Measurements from ENCODE around the gene FECH. TPM values are rescaled to one million over a fixed set of nuclear protein-coding genes. Genes with fewer than 3 reads are reported as not detected.
A peak's percentile ranks its signal among the peaks of the same experiment; 100 is the strongest.

FECH gene
- total and polyA plus RNA-seq, 10 of the 15 experiments (the other 5 are each of a cell fraction or from before 2014, with no cell fraction given), result 9.9 to 50.0 (median 30.1) TPM

GRCh38 chr18:57555134-57555533, 31.4 kb downstream of the FECH start:
- CTCF ChIA-PET, result interaction anchor here (2.6 kb wide), 1 partner anchor 7 kb away, joined by 13 read pairs; no protein-coding TSS in a partner anchor
- Histone ChIP-seq H2AFZ (ENCODE audit: control insufficient read depth, low read depth, low read length) (no peak overlapping the region), H3K27ac (ENCODE audit: control insufficient read depth, insufficient read depth) (no peak overlapping the region), H3K4me1 (ENCODE audit: control insufficient read depth, insufficient read depth, low read length) (no peaks in the 10 kb centered on the region), H3K27me3 (replicated peaks in 1 of 2; ENCODE audit: control insufficient read depth in 2 of 2, insufficient read depth in 2 of 2, low read length in 1 of 2) (no peaks in the 10 kb centered on the region), H3K4me3 (no peak overlapping the region), H3K36me3 (ENCODE audit: control insufficient read depth in 2 of 2, insufficient read depth in 2 of 2, low read length in 1 of 2) (peaks cover 0 to 11% of the 10 kb centered on the region in 2 experiments; a peak in 3 of 4 replicates), H3K79me2 (ENCODE audit: control insufficient read depth, insufficient read depth, low read length) (no peaks in the 10 kb centered on the region), H3K9ac (ENCODE audit: control insufficient read depth, insufficient read depth, low read length) (no peak overlapping the region), H3K9me3 (replicated peaks; ENCODE audit: control insufficient read depth, insufficient read depth, low read length) (no peaks in the 10 kb centered on the region), H3K4me2 (ENCODE audit: control insufficient read depth, insufficient read depth) (no peak overlapping the region), H4K20me1 (ENCODE audit: control insufficient read depth, insufficient read depth) (no peaks in the 10 kb centered on the region)
- POLR2A ChIA-PET, result no interaction called here
- intact Hi-C loops (cut with micrococcal nuclease; ENCODE audit: unreplicated experiment) (no loop called here), in situ Hi-C loops (cut with MboI) (loop anchor here (5.0 kb wide), 1 partner anchor 683 kb away; no protein-coding TSS in a partner anchor)
- TF ChIP-seq RUNX3 (IDR thresholded peaks at IDR 0.05; ENCODE audit: low read length), result no peak
- peak; percentile 29; the same call in 1 of the 2 replicates for TF ChIP-seq SPI1 (IDR thresholded peaks at IDR 0.05; ENCODE audit: borderline replicate concordance, insufficient read depth, low read depth, low read length)
- RAD21 ChIA-PET (ENCODE audit: unreplicated experiment), result no interaction called here
- BruUV-seq (replicated peaks), result no TSS peak
- SMC1A ChIA-PET (ENCODE audit: uncharacterized antibody, unreplicated experiment), result no interaction called here
- ATAC-seq (no peak), FAIRE-seq (no peak), DNase-seq (ENCODE audit: low read depth, low spot score) (no peak)
- WGBS (ENCODE audit: insufficient coverage, insufficient replicate concordance, low lambda C conversion rate, missing lambda C conversion rate), result 93% methylated on average over 2 of the region's 2 CpGs

- Histone ChIP-seq H3K4me1 (ENCODE audit: control insufficient read depth, insufficient read depth, low read length) (no peaks in the 10 kb centered on the region), H3K4me2 (ENCODE audit: control insufficient read depth, insufficient read depth) (no peak overlapping the region), H2AFZ (ENCODE audit: control insufficient read depth, low read depth, low read length) (no peak overlapping the region), H3K27ac (ENCODE audit: control insufficient read depth, insufficient read depth) (no peak overlapping the region), H3K79me2 (ENCODE audit: control insufficient read depth, insufficient read depth, low read length) (no peaks in the 10 kb centered on the region), H4K20me1 (ENCODE audit: control insufficient read depth, insufficient read depth) (no peaks in the 10 kb centered on the region), H3K9ac (ENCODE audit: control insufficient read depth, insufficient read depth, low read length) (no peak overlapping the region), H3K27me3 (replicated peaks in 1 of 2; ENCODE audit: control insufficient read depth in 2 of 2, insufficient read depth in 2 of 2, low read length in 1 of 2) (no peaks in the 10 kb centered on the region), H3K4me3 (no peak overlapping the region), H3K36me3 (ENCODE audit: control insufficient read depth in 2 of 2, insufficient read depth in 2 of 2, low read length in 1 of 2) (peaks cover 0 to 3% of the 10 kb centered on the region in 2 experiments; a peak in 2 of 4 replicates), H3K9me3 (replicated peaks; ENCODE audit: control insufficient read depth, insufficient read depth, low read length) (no peaks in the 10 kb centered on the region)
- TF ChIP-seq JUND (IDR thresholded peaks at IDR 0.05; ENCODE audit: low read depth, low read length) (no peak), CHD2 (IDR thresholded peaks at IDR 0.05; ENCODE audit: borderline replicate concordance, low read depth, low read length) (no peak), LARP7 (IDR thresholded peaks at IDR 0.05) (no peak), HDAC6 (IDR thresholded peaks at IDR 0.05; ENCODE audit: unreplicated experiment) (no peak), CBX3 (IDR thresholded peaks at IDR 0.05; ENCODE audit: borderline replicate concordance, low read depth) (no peak), TARDBP (IDR thresholded peaks at IDR 0.05; ENCODE audit: borderline replicate concordance) (no peak), IKZF2 (IDR thresholded peaks at IDR 0.05) (no peak)
- in situ Hi-C loops (cut with MboI) (no loop called here), intact Hi-C loops (cut with micrococcal nuclease; ENCODE audit: unreplicated experiment) (no loop called here)
- no peak for ATAC-seq
- no TSS peak for BruUV-seq (replicated peaks)
- ChIA-PET POLR2A (interaction anchor here (0.6 kb wide), 1 partner anchor 779 kb away, joined by 4 read pairs; no protein-coding TSS in a partner anchor), CTCF (interaction anchor here (1.3 to 2.1 kb wide), 2 partner anchors 9 to 12 kb away, joined by 3 to 9 read pairs; no protein-coding TSS in a partner anchor), SMC1A (ENCODE audit: uncharacterized antibody, unreplicated experiment) (interaction anchor here (0.6 kb wide), 1 partner anchor 531 kb away, joined by 3 read pairs; no protein-coding TSS in a partner anchor), RAD21 (ENCODE audit: unreplicated experiment) (no interaction called here)
- 95% methylated on average over 10 of the region's 10 CpGs for WGBS (ENCODE audit: insufficient coverage, insufficient replicate concordance, low lambda C conversion rate, missing lambda C conversion rate)
- no peak for DNase-seq (ENCODE audit: low read depth, low spot score)
- no peak for FAIRE-seq
Observed at GRCh38 chr18:57550510-57550909, 36.0 kb downstream of the FECH start.

Measured in GM12878 (cell line).